PC-3 (cell line): ENCODE results near the gene PIAS2. TPM values are rescaled to one million over a fixed set of nuclear protein-coding genes. Genes with fewer than 3 reads are reported as not detected.
A peak's percentile ranks its signal among the peaks of the same experiment; 100 is the strongest.
"Not testable (repeated sequence)": the region's sequence is repeated elsewhere in the genome, so short reads cannot be mapped to it uniquely, and the experiment has no call there.

Source experiments
- ATAC-seq: fragments of 200-7000 bp; cut with Tn5 transposase; 2 replicates; pipeline ENCODE4 v1.9.1; 2020; ENCODE audit warnings: mild to moderate bottlenecking, moderate library complexity
- Bru-seq: library from RNA; stranded (reverse); fragments of 400-500 nt; gene quantifications from one replicate; lab custom pipeline; 2021; lab: Mats Ljungman, UMichigan
- BruChase-seq, 2 experiments: library from RNA; stranded (reverse); fragments of 400-500 nt; gene quantifications; one replicate each; lab custom pipeline; 2021; lab: Mats Ljungman, UMichigan
- BruUV-seq: library from RNA; stranded (reverse); fragments of 400-500 nt; replicated peaks from 2 replicates; lab custom pipeline; 2021; lab: Mats Ljungman, UMichigan
- CTCF ChIA-PET: fragments of 300-600 bp; sonication (Branson Sonifier 250); formaldehyde crosslinking; loops from one replicate; lab custom pipeline; 2022; ENCODE audit warnings: antibody characterized with exemption; lab: Charles Lee
- POLR2A ChIA-PET: fragments of 300-600 bp; sonication (Branson Sonifier 250); formaldehyde crosslinking; loops from one replicate; lab custom pipeline; 2022; ENCODE audit warnings: antibody characterized with exemption; ENCODE audit not compliant: unreplicated experiment; lab: Charles Lee
- DNase-seq: peaks from one replicate; pipeline ENCODE4 v3.0.0-alpha.2; 2015
- H2AFZ ChIP-seq: fragments of 300-600 bp; sonication (generic); 2 replicates; pipeline ENCODE4 v1.6.0; 2016; ENCODE audit warnings: antibody characterized with exemption, low read length
- H3F3A ChIP-seq: fragments of 300-600 bp; sonication (generic); one replicate; pipeline ENCODE4 v1.6.0; 2017; ENCODE audit warnings: antibody characterized with exemption, low read length, control low read depth, mild to moderate bottlenecking; ENCODE audit not compliant: unreplicated experiment
- H3K27ac ChIP-seq: fragments of 300-600 bp; sonication (generic); 2 replicates; pipeline ENCODE4 v1.5.1; 2016; ENCODE audit warnings: mild to moderate bottlenecking, low read length
- H3K27me3 ChIP-seq: fragments of 300-600 bp; sonication (generic); 2 replicates; pipeline ENCODE4 v1.6.1; 2016; ENCODE audit warnings: low read length, mixed read lengths
- H3K36me3 ChIP-seq: fragments of 300-600 bp; sonication (generic); 2 replicates; pipeline ENCODE4 v1.6.1; 2016; ENCODE audit warnings: low read depth, mixed run types, low read length, mixed read lengths
- H3K4me1 ChIP-seq: fragments of 300-600 bp; sonication (generic); 2 replicates; pipeline ENCODE4 v1.5.1; 2016; ENCODE audit warnings: low read length; ENCODE audit not compliant: insufficient read depth
- H3K4me2 ChIP-seq: fragments of 300-600 bp; sonication (generic); 2 replicates; pipeline ENCODE4 v1.6.0; 2016; ENCODE audit warnings: low read length
- H3K4me3 ChIP-seq: fragments of 300-600 bp; sonication (generic); 2 replicates; pipeline ENCODE4 v1.5.1; 2016; ENCODE audit warnings: mild to moderate bottlenecking, low read length, mixed read lengths
- H3K79me2 ChIP-seq: fragments of 300-600 bp; sonication (generic); 2 replicates; pipeline ENCODE4 v1.6.1; 2017; ENCODE audit warnings: low read length, mixed read lengths
- H3K9ac ChIP-seq: fragments of 300-600 bp; sonication (generic); 2 replicates; pipeline ENCODE4 v1.6.0; 2016; ENCODE audit warnings: mild to moderate bottlenecking, low read length
- H3K9me2 ChIP-seq: fragments of 300-600 bp; sonication (generic); replicated peaks from 2 replicates; pipeline ENCODE4 v1.6.1; 2016; ENCODE audit warnings: mixed run types, low read length, mixed read lengths
- H3K9me3 ChIP-seq: fragments of 300-600 bp; sonication (generic); 2 replicates; pipeline ENCODE4 v1.6.1; 2016; ENCODE audit warnings: low read length, mixed read lengths
- H4K20me1 ChIP-seq: fragments of 300-600 bp; sonication (generic); 2 replicates; pipeline ENCODE4 v1.6.1; 2016; ENCODE audit warnings: low read length, mixed read lengths
- CTCF ChIP-seq: fragments of 300-600 bp; sonication (generic); conservative IDR thresholded peaks from 2 replicates; pipeline ENCODE4 v1.5.1; 2017; ENCODE audit warnings: antibody characterized with exemption, low read depth, mild to moderate bottlenecking, low read length
- EZH2 ChIP-seq: fragments of 300-600 bp; sonication (generic); IDR thresholded peaks from one replicate; pipeline ENCODE4 v1.6.1; 2017; ENCODE audit warnings: antibody characterized with exemption, mild to moderate bottlenecking, low read length; ENCODE audit not compliant: unreplicated experiment
- EZH2phosphoT487 ChIP-seq: fragments of 300-600 bp; sonication (generic); IDR thresholded peaks from 2 replicates; pipeline ENCODE4 v1.6.1; 2018; ENCODE audit warnings: mild to moderate bottlenecking, antibody characterized with exemption, low read length, borderline replicate concordance
- intact Hi-C: fragments of 100-400 bp; cut with micrococcal nuclease; formaldehyde crosslinking; loops from 2 replicates; pipeline ENCODE4 v1.9.0; 2023
- long read RNA-seq: library from polyadenylated mRNA; unstranded; transcript quantifications from one replicate; pipeline ENCODE4 v2.0.0, GENCODE V29; 2021; ENCODE audit not compliant: unreplicated experiment
- total RNA-seq: library from RNA; depleted of rRNA; stranded (reverse); fragments of >200 nt; gene quantifications from 2 replicates; pipeline ENCODE4 v1.2.3, GENCODE V29; 2014; rRNA removed

PIAS2 gene
- total RNA-seq, result 12.9 and 13.5 TPM in 2 replicates
- percentile 80 among the genes with signal in this experiment for Bru-seq, nascent RNA
- percentile 69 among the genes with signal in this experiment for BruChase-seq, experiment 1, labeled RNA remaining after a 6-hour chase
- percentile 82 among the genes with signal in this experiment for BruChase-seq, experiment 2, labeled RNA remaining after a 2-hour chase
- long read RNA-seq, full-length matches to known transcripts, result 48 of 86 reads
- long read RNA-seq, partial matches to known transcripts, result 9 of 86 reads
- long read RNA-seq, other reads (novel, unspliced or antisense), result 29 of 86 reads

- H3K36me3 ChIP-seq, result no peaks in the 10 kb centered on the region
- intact Hi-C loops, result no loop called here
- POLR2A ChIA-PET, result interaction anchor here (0.6 to 0.7 kb wide), 2 partner anchors 41 to 68 kb away, joined by 3 to 8 read pairs; no protein-coding TSS in a partner anchor
- H3K79me2 ChIP-seq, result peaks cover 46% of the 10 kb centered on the region
- no TSS peak for BruUV-seq
- CTCF ChIA-PET, result interaction anchor here (0.7 kb wide), 2 partner anchors 123 to 126 kb away, joined by 3 to 5 read pairs; no protein-coding TSS in a partner anchor
- H3F3A ChIP-seq, result no peaks in the 10 kb centered on the region
- H3K27me3 ChIP-seq, result no peaks in the 10 kb centered on the region
- H4K20me1 ChIP-seq, result no peaks in the 10 kb centered on the region
- peak within 1 kb of the TSS; percentile 74 for H3K9ac ChIP-seq
- H3K4me3 ChIP-seq, result peak within 1 kb of the TSS; percentile 80
- H3K4me2 ChIP-seq, result peak within 1 kb of the TSS; percentile 86
- DNase-seq, result peak; percentile 54
- H3K27ac ChIP-seq, result no peak within 1 kb of the TSS
- no peaks in the 10 kb centered on the region for H3K9me2 ChIP-seq
- no peaks in the 10 kb centered on the region for H3K9me3 ChIP-seq
- H2AFZ ChIP-seq, result peak within 1 kb of the TSS; percentile 83
- no peaks in the 10 kb centered on the region; the same call in 1 of the 2 replicates for H3K4me1 ChIP-seq
- TF ChIP-seq EZH2 (no peak), EZH2phosphoT487 (no peak), CTCF (no peak)
- peak; percentile 87 for ATAC-seq
Observed at GRCh38 chr18:46917108-46917802, at the start of gene PIAS2, which contains the start of gene KATNAL2. Gene PIAS2, minus strand, starts transcription at chr18:46917507. Its CDS starts 162 bp downstream, at chr18:46917345. Gene KATNAL2, plus strand, starts transcription at chr18:46917602. Its CDS starts 29,271 bp downstream, at chr18:46946873.

GRCh38 chr18:46966266-46966665, 49.0 kb upstream of the PIAS2 start:
- H3K27ac ChIP-seq, H3K9ac ChIP-seq, DNase-seq, H3K4me1 ChIP-seq, H3F3A ChIP-seq, H3K9me3 ChIP-seq, H3K79me2 ChIP-seq, intact Hi-C loops, H3K4me2 ChIP-seq, CTCF ChIA-PET, H3K4me3 ChIP-seq, H3K36me3 ChIP-seq, H3K27me3 ChIP-seq, H3K9me2 ChIP-seq, ATAC-seq, H4K20me1 ChIP-seq, H2AFZ ChIP-seq, POLR2A ChIA-PET: not testable (repeated sequence)
- BruUV-seq, result TSS peak; percentile 26

- H3K36me3 ChIP-seq, H3K4me2 ChIP-seq, H3K9me2 ChIP-seq, H2AFZ ChIP-seq, H3K4me3 ChIP-seq, ATAC-seq, H3K9ac ChIP-seq, H3K79me2 ChIP-seq, H3K9me3 ChIP-seq, H3F3A ChIP-seq, H3K27me3 ChIP-seq, H3K27ac ChIP-seq, intact Hi-C loops, CTCF ChIA-PET, H3K4me1 ChIP-seq, BruUV-seq, DNase-seq, POLR2A ChIA-PET, H4K20me1 ChIP-seq: not testable (repeated sequence)
Observed at GRCh38 chr18:46964579-46965293, 47.4 kb upstream of the PIAS2 start.

- H3K9me3 ChIP-seq, BruUV-seq, H3K79me2 ChIP-seq, H3K4me1 ChIP-seq, CTCF ChIA-PET, H3F3A ChIP-seq, H3K27ac ChIP-seq, ATAC-seq, DNase-seq, H3K9me2 ChIP-seq, H3K27me3 ChIP-seq, H3K4me3 ChIP-seq, intact Hi-C loops, POLR2A ChIA-PET, H3K36me3 ChIP-seq, H3K4me2 ChIP-seq, H3K9ac ChIP-seq, H4K20me1 ChIP-seq, H2AFZ ChIP-seq: not testable (repeated sequence)
Observed at GRCh38 chr18:46963656-46964578, 46.6 kb upstream of the PIAS2 start.
